Rectal smooth muscle tissue (tissue), 1 donor: ENCODE measurements around the gene SMCR8.
"Not testable (repeated sequence)": the region's sequence is repeated elsewhere in the genome, so short reads cannot be mapped to it uniquely, and the experiment has no call there.

Source experiments
- H3K27ac ChIP-seq: one replicate; pipeline ENCODE4 v1.7.0; 2013; ENCODE audit warnings: low read depth, low read length, inconsistent platforms
- H3K27me3 ChIP-seq: one replicate; pipeline ENCODE4 v1.7.0; 2013; ENCODE audit warnings: low read length; ENCODE audit not compliant: control insufficient read depth, insufficient read depth
- H3K36me3 ChIP-seq: one replicate; pipeline ENCODE4 v1.7.0; 2013; ENCODE audit warnings: low read length; ENCODE audit not compliant: control insufficient read depth, insufficient read depth
- H3K4me1 ChIP-seq: one replicate; pipeline ENCODE4 v1.7.0; 2013; ENCODE audit warnings: low read length; ENCODE audit not compliant: control insufficient read depth, insufficient read depth
- H3K4me3 ChIP-seq: one replicate; pipeline ENCODE4 v1.7.0; 2013; ENCODE audit warnings: low read length
- H3K9ac ChIP-seq: one replicate; pipeline ENCODE4 v1.7.0; 2013; ENCODE audit warnings: low read length

Gene SMCR8

DNA sequence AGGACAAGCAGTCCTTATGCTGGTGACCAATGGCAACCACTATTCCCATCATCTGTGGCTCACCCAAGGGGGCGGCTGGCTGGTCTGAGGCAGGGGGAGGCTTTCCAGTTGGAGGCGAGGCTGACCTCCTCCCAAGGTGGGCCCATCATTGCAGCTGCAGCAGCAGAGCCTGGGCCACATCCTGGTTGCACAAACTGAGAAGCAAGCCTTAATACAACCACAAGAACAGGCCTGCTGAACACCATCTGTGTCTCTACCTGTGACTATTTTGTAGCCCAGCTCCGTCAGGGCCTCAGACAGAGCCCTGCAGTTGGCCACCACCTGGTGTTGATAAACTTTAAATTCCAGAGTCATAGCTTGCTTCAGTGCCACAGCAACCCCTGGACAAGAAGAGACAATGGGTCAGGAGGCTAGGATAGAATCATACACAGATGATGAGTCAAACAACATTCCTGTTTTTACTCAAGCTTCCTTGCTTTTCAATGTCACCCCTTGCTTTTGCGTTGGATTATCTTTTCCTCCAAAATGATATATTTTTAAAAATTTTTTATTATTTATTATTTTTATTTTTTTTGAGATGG is 17.9 kb downstream of the SMCR8 start:
- no peaks in the 10 kb centered on the region for H3K27me3 ChIP-seq
- peaks cover 37% of the 10 kb centered on the region for H3K36me3 ChIP-seq
- no peak overlapping the region for H3K9ac ChIP-seq
- no peak overlapping the region for H3K27ac ChIP-seq
- no peak overlapping the region for H3K4me3 ChIP-seq
- H3K4me1 ChIP-seq = no peaks in the 10 kb centered on the region

DNA sequence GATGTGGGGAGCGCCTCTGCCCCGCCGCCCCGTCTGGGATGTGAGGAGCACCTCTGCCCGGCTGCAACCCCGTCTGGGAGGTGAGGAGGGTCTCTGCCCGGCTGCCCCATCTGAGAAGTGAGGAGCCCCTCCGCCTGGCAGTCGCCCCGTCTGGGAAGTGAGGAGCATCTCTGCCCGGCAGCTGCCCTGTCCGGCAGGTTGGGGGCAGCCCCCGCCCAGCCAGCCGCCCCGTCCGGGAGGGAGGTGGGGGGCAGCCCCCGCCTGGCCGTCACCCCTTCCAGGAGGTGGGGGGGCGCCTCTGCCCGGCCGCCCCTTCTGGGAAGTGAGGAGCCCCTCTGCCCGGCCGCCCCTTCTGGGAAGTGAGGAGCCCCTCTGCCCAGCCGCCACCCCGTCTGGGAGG is 23.1 kb downstream of the SMCR8 start:
- H3K9ac ChIP-seq, H3K27ac ChIP-seq, H3K4me3 ChIP-seq, H3K27me3 ChIP-seq, H3K4me1 ChIP-seq: not testable (repeated sequence)
- H3K36me3 ChIP-seq = peaks cover 11% of the 10 kb centered on the region

DNA sequence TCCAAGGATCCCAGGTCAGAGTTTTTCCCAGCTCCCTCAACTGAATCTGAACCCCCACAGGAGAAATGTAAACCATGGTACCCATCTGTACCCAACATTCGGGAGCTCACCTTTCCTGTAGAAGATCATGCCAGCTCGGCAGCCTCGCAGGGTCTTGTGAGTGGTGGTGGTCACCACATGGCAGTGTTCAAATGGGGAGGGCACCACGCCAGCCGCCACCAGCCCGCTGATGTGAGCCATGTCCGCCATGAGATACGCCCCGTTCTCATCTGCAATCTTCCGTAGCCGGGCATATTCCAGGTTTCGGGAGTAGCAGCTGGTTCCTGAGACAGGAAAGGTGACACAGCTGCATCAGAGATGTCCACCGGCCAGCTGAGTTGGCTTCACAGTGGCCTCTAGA is 24.8 kb downstream of the SMCR8 start:
- Histone ChIP-seq H3K27me3 (no peaks in the 10 kb centered on the region), H3K27ac (no peak overlapping the region), H3K4me1 (no peaks in the 10 kb centered on the region), H3K36me3 (peaks cover 8% of the 10 kb centered on the region), H3K4me3 (no peak overlapping the region), H3K9ac (no peak overlapping the region)

DNA sequence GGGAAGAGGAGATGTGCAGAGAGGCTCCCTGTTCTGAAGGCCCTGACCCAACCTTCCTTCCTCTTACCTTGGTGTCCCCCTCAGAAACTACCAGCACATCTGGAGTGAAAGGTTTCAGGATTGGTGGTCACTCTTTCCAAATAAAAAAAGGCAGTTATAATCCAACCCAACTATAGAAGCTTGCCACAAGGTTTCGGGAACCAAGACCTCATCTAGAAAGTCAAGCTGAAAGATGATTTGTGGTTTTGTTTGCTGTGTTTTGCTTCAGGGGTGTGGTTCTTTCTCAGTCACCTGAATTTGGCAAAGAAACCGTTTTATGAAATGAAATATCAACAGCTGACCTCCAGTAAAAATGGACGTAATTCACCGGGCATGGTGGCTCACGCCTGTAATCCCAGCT is 28.9 kb downstream of the SMCR8 start:
- peaks cover 16% of the 10 kb centered on the region for H3K36me3 ChIP-seq

DNA sequence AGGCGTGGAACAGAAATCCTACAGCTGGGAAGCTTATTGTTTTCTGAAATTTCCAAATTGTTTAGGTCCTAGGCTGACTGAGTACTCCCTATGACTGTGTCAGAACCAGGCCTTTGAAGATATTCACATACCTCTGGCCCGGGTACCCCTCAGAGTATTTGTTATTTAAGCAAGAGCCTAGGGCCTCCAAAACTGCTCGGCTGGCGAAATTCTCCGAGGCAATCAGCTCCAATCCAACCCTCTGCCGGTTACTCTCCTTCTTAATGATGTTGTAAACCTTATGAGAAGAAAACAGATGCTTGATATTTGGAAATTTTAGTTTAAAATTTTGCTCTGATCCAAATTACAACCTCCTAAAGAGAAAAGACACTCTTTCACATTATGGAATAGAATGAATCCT is 38.4 kb downstream of the SMCR8 start:
- Histone ChIP-seq H3K4me3 (no peak overlapping the region), H3K27ac (no peak overlapping the region), H3K27me3 (no peaks in the 10 kb centered on the region), H3K36me3 (peaks cover 1% of the 10 kb centered on the region), H3K4me1 (no peaks in the 10 kb centered on the region), H3K9ac (no peak overlapping the region)

More for the DNA sequence above, 28.9 kb downstream of the SMCR8 start:
- H3K9ac ChIP-seq = no peak overlapping the region
- no peaks in the 10 kb centered on the region for H3K4me1 ChIP-seq
- no peak overlapping the region for H3K27ac ChIP-seq
- no peak overlapping the region for H3K4me3 ChIP-seq
- no peaks in the 10 kb centered on the region for H3K27me3 ChIP-seq

DNA sequence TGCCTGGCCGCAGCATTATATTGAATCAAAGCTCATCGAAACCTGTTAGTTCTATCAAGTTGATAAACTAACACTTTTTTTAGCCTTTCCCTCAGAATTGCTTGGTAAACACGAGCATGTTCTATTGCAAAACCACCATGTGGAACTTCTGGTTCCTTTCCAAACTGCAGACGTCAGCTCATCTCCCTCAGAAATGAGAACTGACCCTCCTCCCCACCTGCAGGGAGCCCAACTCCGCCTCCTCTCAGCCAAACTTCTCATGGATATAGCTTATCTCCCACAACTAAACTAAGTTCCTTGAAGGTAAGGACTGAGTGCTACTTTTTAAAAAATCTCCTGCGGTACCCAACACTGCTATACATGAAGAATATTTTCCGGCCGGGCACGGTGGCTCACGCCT is 41.5 kb downstream of the SMCR8 start:
- Histone ChIP-seq H3K27me3 (no peaks in the 10 kb centered on the region), H3K9ac (no peak overlapping the region), H3K27ac (no peak overlapping the region), H3K4me3 (no peak overlapping the region), H3K4me1 (no peaks in the 10 kb centered on the region), H3K36me3 (no peaks in the 10 kb centered on the region)

DNA sequence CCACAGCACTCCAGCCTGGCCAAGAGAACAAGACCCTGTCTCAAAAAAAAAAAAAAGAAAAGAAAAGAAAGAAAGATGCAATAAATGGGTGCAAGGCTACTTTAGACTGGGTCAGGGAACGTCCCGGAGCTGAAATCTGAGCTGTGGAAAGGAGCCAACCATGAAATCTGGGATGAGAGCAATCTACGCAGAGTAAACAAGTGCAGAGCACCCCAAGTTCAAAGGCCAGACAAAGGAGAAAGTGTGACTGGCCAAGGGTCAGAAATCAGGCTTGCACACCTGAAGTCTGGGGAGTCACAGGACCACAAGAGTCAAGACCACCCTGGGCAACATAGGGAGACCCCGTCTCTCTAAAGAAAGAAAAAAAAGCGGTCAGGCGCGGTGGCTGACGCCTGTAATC is 45.4 kb downstream of the SMCR8 start:
- no peak overlapping the region for H3K4me3 ChIP-seq
- H3K27ac ChIP-seq = no peak overlapping the region
- H3K36me3 ChIP-seq = no peaks in the 10 kb centered on the region
- no peaks in the 10 kb centered on the region for H3K27me3 ChIP-seq
- no peak overlapping the region for H3K9ac ChIP-seq
- no peaks in the 10 kb centered on the region for H3K4me1 ChIP-seq

DNA sequence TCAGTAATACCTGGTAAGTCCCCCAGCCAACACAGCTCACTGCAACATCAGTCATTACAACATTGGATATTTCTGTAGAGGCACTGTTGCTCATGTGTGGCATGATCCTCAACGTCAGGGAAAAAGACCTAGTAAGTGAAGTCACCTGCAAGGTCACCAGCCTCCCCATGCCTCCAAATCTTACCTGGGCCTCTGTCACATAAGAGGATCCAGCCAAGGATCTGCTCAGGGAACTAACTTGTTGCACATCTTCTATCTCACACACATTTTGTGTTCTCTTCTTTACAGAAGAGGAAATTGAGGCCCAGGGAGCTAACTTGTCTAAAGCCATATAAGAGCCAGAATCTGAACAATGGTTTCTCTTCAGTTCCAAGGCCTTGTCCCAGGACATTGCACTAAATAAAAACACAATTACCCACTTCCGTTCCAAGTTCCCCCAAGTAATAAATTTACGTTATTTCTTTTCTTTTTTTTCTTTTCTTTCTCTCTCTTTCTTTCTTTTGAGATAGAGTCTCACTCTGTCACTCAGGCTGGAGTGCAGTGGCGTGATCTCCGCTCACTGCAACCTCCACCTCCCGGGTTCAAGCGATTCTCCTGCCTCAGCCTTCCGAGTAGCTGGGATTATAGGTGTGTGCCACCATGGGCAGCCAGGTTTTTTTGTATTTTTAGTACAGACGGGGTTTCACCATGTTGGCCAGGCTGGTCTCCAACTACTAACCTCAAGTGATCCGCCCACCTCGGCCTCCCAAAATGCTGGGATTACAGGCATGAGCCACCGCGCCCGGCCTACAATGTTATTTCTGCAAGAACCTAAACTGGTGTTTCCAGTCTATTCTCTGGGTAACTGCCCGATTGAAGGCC is 47.0 kb downstream of the SMCR8 start:
- no peak overlapping the region for H3K9ac ChIP-seq
- H3K4me1 ChIP-seq = no peaks in the 10 kb centered on the region
- H3K27me3 ChIP-seq = no peaks in the 10 kb centered on the region
- no peak overlapping the region for H3K27ac ChIP-seq
- H3K36me3 ChIP-seq = no peaks in the 10 kb centered on the region
- peak overlapping the region; percentile 91 for H3K4me3 ChIP-seq

DNA sequence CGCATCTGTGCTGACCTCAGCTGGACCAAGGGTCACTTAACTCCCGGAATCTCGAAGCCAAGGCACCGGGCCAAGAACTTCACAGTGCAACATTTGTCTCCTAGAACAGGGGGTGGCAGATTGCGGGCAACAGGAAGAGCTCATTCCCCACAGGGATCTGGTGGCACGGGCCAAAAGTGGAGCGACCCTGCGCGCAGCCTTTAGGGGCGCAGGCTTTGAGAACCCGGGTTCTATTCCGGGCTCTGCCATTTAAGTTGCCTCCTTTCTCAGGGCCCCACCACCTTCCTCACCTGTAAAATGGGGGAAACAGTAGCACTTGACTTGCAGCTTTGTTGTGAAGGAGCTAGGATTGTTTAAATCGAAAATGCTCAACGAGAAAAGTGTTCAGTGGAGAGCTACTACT is 47.6 kb downstream of the SMCR8 start:
- Histone ChIP-seq H3K4me3 (peak overlapping the region; percentile 91), H3K27ac (peak overlapping the region; percentile 34), H3K36me3 (no peaks in the 10 kb centered on the region), H3K9ac (peak overlapping the region; percentile 59), H3K4me1 (no peaks in the 10 kb centered on the region), H3K27me3 (no peaks in the 10 kb centered on the region)

DNA sequence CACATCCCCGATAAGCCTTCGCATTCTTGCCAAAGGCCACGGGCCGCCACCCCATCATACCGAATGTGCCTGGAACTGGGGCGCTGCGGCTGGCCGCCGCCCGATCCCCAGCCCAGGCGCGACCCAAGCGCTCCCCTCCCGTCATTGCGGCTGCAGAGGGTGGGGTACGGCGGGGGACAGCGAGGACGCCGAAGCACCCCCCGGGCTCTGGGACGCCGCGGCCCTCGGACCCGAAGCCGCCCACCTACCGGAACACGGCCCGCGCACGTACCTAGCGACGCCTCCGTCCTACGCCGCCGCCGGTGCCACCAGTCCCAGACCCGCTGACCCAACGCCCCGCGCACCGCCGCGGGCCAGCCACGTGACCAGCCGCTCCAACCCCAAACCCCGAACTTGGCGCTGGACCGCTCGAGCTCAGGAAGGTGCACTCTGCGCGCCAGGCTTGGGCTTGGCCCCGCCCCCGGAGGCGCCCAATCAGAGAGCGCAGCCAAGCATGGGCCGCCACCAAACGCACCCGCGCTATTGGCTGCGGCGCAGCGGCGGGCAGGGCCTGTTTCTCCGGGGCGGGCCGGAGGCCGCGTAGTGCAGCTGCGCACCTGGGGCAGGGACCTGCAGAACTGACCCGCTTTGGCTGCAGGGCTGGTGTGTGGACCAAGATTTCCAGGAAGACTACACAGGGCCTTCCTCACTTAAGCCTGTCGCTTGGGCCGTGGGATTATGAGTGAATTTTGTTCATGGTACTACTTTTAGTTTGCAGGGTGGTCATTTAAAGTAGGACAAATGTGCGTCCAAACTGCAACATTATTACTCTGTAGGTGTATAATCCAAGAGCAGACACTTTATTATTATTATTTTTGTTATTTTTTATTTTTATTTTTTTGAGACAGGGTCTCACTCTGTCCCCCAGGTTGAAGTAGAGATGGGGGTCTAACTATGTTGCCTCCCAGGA is 48.3 kb downstream of the SMCR8 start, which contains the start of gene SHMT1:
SHMT1 (minus strand) TSS at position 450 of the 949 bp plus-strand sequence. CDS start 7,569 bp downstream, outside the sequence.
- Histone ChIP-seq H3K4me3 (peak within 1 kb of the TSS; percentile 91), H3K27ac (peak within 1 kb of the TSS; percentile 34), H3K9ac (peak within 1 kb of the TSS; percentile 59), H3K27me3 (no peaks in the 10 kb centered on the region), H3K4me1 (no peaks in the 10 kb centered on the region), H3K36me3 (no peaks in the 10 kb centered on the region)

DNA sequence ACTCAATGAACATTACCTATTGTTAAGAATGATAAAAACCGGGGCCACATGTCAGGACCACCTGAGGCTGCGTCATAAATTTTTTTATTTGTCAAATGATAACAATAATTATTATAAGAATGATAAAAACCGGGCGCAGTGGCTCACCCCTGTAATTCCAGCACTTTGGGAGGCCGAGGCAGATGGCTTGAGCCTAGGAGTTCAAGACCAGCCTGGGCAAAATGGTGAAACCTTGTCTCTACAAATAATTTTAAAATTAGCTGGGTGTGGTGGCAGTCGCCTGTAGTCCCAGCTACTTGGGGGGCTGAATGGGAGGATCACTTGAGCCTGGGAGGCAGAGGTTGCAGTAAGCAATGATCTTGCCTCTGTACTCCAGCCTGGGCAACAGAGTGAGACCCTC is 49.1 kb downstream of the SMCR8 start:
- Histone ChIP-seq H3K27me3 (no peaks in the 10 kb centered on the region), H3K4me1 (no peaks in the 10 kb centered on the region), H3K27ac (no peak overlapping the region), H3K4me3 (no peak overlapping the region), H3K36me3 (no peaks in the 10 kb centered on the region), H3K9ac (no peak overlapping the region)

DNA sequence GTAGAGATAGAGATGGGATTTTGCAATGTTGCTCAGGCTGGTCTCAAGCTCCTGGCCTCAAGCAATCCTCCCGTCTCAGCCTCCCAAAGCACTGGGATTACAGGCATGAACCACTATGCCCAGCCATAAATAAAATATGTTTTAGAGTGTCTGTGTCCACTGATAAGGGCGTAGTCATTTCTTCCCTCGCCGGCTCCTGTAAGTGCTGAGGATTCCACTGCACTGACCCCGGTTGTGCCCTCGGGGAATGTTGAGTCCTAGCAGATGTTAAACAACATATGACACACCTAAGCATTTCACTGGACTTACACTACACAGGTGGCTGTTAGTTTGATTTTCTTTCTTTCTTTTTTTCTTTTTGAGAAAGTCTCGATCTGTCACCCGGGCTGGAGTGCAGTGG is 53.9 kb downstream of the SMCR8 start:
- Histone ChIP-seq H3K36me3 (no peaks in the 10 kb centered on the region), H3K4me3 (no peak overlapping the region), H3K9ac (no peak overlapping the region), H3K4me1 (no peaks in the 10 kb centered on the region), H3K27ac (no peak overlapping the region), H3K27me3 (no peaks in the 10 kb centered on the region)
